HTR-8/SVneo (cell line): Measurements from ENCODE around the gene FRYL.

Experiments
- DNase-seq: peaks from one replicate; pipeline ENCODE4 v3.0.0; 2011; ENCODE audit warnings: low spot score, mixed read lengths; ENCODE audit not compliant: insufficient read length
- FAIRE-seq: peaks from 2 replicates; lab custom pipeline; 2011; peaks lifted over from hg19 to GRCh38; lab: Jason Lieb, UNC

Gene FRYL

GRCh38 chr4:48635310-48635709 is 144.8 kb downstream of the FRYL start:
- peak; percentile 49 for FAIRE-seq
- no peak for DNase-seq

GRCh38 chr4:48634688-48635308 is 145.3 kb downstream of the FRYL start:
- FAIRE-seq, result no peak

GRCh38 chr4:48633657-48634056 is 146.4 kb downstream of the FRYL start:
- FAIRE-seq (no peak), DNase-seq (no peak)

More at GRCh38 chr4:48634688-48635308, 145.3 kb downstream of the FRYL start:
- DNase-seq, result no peak

- DNase-seq (no peak), FAIRE-seq (no peak)
Observed at GRCh38 chr4:48629458-48629857, 150.6 kb downstream of the FRYL start.

- DNase-seq (no peak), FAIRE-seq (no peak)
Observed at GRCh38 chr4:48623182-48623780, 156.8 kb downstream of the FRYL start.

GRCh38 chr4:48620831-48621230 is 159.2 kb downstream of the FRYL start:
- FAIRE-seq (no peak), DNase-seq (no peak)

GRCh38 chr4:48620093-48620492 is 160.0 kb downstream of the FRYL start:
- no peak for DNase-seq
- FAIRE-seq, result no peak

- FAIRE-seq, result no peak
- DNase-seq, result no peak
Observed at GRCh38 chr4:48604527-48604926, 175.6 kb downstream of the FRYL start.

- DNase-seq (no peak), FAIRE-seq (no peak)
Observed at GRCh38 chr4:48604041-48604440, 176.0 kb downstream of the FRYL start.

GRCh38 chr4:48603366-48604003 is 176.6 kb downstream of the FRYL start:
- FAIRE-seq, result no peak
- DNase-seq, result no peak

- DNase-seq, result no peak
- peak; percentile 76 for FAIRE-seq
Observed at GRCh38 chr4:48602763-48603162, 177.3 kb downstream of the FRYL start.

- FAIRE-seq (peak; percentile 36), DNase-seq (peak; percentile 43)
Observed at GRCh38 chr4:48602222-48602621, 177.9 kb downstream of the FRYL start.

- DNase-seq (no peak), FAIRE-seq (no peak)
Observed at GRCh38 chr4:48596336-48596735, 183.7 kb downstream of the FRYL start.

GRCh38 chr4:48594180-48594579 is 185.9 kb downstream of the FRYL start:
- DNase-seq (no peak), FAIRE-seq (no peak)

- FAIRE-seq (no peak), DNase-seq (no peak)
Observed at GRCh38 chr4:48591372-48591771, 188.7 kb downstream of the FRYL start.

- FAIRE-seq, result no peak
Observed at GRCh38 chr4:48590884-48591283, 189.2 kb downstream of the FRYL start.

GRCh38 chr4:48589098-48589445 is 191.0 kb downstream of the FRYL start:
- FAIRE-seq (no peak), DNase-seq (no peak)

More at GRCh38 chr4:48590884-48591283, 189.2 kb downstream of the FRYL start:
- DNase-seq, result no peak

GRCh38 chr4:48588230-48589097 is 191.6 kb downstream of the FRYL start:
- DNase-seq (no peak), FAIRE-seq (no peak)

- DNase-seq (no peak), FAIRE-seq (no peak)
Observed at GRCh38 chr4:48585401-48585800, 194.7 kb downstream of the FRYL start.

GRCh38 chr4:48578132-48578968 is 201.7 kb downstream of the FRYL start:
- FAIRE-seq (no peak), DNase-seq (peak; percentile 50)
